ENCODE results near the gene MAP4K5.
"Not testable (repeated sequence)": the region's sequence is repeated elsewhere in the genome, so short reads cannot be mapped to it uniquely, and the experiment has no call there.

Gene MAP4K5

GRCh38 chr14:50532502-50533240 lies at the start of gene MAP4K5:
MAP4K5 (minus strand) TSS chr14:50532569; CDS start chr14:50532049, 520 bp downstream.
- DNase-seq: peak; percentile 86 to 89

- DNase-seq: no peak
Observed at GRCh38 chr14:50578433-50578832, 46.1 kb upstream of the MAP4K5 start.

GRCh38 chr14:50577982-50578381 lies 45.6 kb upstream of the MAP4K5 start:
- DNase-seq: no peak

- DNase-seq: no peak
Observed at GRCh38 chr14:50575769-50576168, 43.4 kb upstream of the MAP4K5 start.

GRCh38 chr14:50573862-50574261 lies 41.5 kb upstream of the MAP4K5 start:
- no peak for DNase-seq

- DNase-seq: no peak
Observed at GRCh38 chr14:50569714-50570274, 37.4 kb upstream of the MAP4K5 start.

- no peak for DNase-seq
Observed at GRCh38 chr14:50562841-50563240, 30.5 kb upstream of the MAP4K5 start.

GRCh38 chr14:50560931-50561285 lies 28.5 kb upstream of the MAP4K5 start:
- peak; percentile 62 to 83 for DNase-seq

- peak in 1 of 2 experiments; percentile 26 for DNase-seq
Observed at GRCh38 chr14:50559990-50560930, 27.9 kb upstream of the MAP4K5 start, which contains the start of gene ATL1. ATL1 (plus strand) TSS chr14:50560145; CDS start chr14:50560266, 121 bp downstream.

GRCh38 chr14:50552796-50553195 lies 20.4 kb upstream of the MAP4K5 start:
- not testable (repeated sequence) for DNase-seq

GRCh38 chr14:50551877-50552276 lies 19.5 kb upstream of the MAP4K5 start:
- DNase-seq: no peak

- DNase-seq: no peak
Observed at GRCh38 chr14:50550294-50550693, 17.9 kb upstream of the MAP4K5 start.

- no peak for DNase-seq
Observed at GRCh38 chr14:50545618-50546017, 13.2 kb upstream of the MAP4K5 start.

GRCh38 chr14:50544911-50545310 lies 12.5 kb upstream of the MAP4K5 start:
- no peak for DNase-seq

- DNase-seq: no peak
Observed at GRCh38 chr14:50542941-50543418, 10.6 kb upstream of the MAP4K5 start.

GRCh38 chr14:50541159-50541567 lies 8.8 kb upstream of the MAP4K5 start:
- DNase-seq: no peak

- no peak for DNase-seq
Observed at GRCh38 chr14:50539051-50539450, 6.7 kb upstream of the MAP4K5 start.

- DNase-seq: not testable (repeated sequence)
Observed at GRCh38 chr14:50538034-50538433, 5.7 kb upstream of the MAP4K5 start.

- no peak for DNase-seq
Observed at GRCh38 chr14:50534997-50535396, 2.6 kb upstream of the MAP4K5 start.

GRCh38 chr14:50534416-50534815 lies 2.0 kb upstream of the MAP4K5 start:
- no peak for DNase-seq

- DNase-seq: no peak
Observed at GRCh38 chr14:50533806-50534205, 1.4 kb upstream of the MAP4K5 start.

GRCh38 chr14:50533241-50533705 lies 904 bp upstream of the MAP4K5 start:
- no peak for DNase-seq

Data from stimulated activated CD4-positive, alpha-beta T cell treated with anti-CD3 and anti-CD28 coated beads, Interleukin-4, amount 100 ng/mL, for 4 hours (primary cell).